ENCODE measurements around the gene NEUROD4.

DNA sequence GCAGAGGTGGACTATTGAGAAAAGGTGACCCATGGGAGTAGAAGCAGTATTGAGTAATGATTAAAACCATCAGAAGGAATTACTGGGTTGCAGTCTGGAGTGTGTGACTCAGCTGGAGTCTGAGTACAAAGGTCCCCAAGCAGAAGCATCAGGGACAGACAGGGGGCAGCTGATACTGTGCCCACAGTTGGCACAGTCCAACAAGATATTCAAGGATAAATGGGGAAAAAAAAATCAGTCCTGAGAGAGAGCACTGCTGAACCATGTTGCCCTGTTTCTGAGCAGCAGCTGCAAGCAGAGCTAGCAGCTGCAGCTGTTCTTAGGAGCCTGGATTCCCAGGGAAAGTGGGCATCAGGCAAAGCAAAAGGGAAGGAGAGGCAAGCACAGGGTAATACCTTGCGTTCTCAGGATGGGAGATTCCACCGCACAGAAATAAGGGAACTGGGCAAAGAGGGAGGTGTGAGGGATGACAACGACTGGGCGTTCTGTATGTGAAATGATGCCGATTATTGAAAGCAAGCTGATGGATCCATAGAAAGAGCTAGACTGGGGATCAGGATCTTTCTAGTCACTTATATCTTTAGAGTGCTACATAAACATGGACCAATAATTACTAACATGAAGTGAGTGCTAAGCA lies 17.7 kb downstream of the NEUROD4 start:
- TF ChIP-seq GATA2 (IDR thresholded peaks at IDR 0.05; ENCODE audit: low read depth, low read length) (no peak), GATA3 (IDR thresholded peaks at IDR 0.05; ENCODE audit: low read depth, low read length) (no peak)
